Vagina (tissue), 2 donors: ENCODE measurements around the gene SH3BGRL3. TPM values are rescaled to one million over a fixed set of nuclear protein-coding genes. Genes with fewer than 3 reads are reported as not detected.
A peak's percentile ranks its signal among the peaks of the same experiment; 100 is the strongest.

Experiments
- DNase-seq, 2 donors: peaks; one replicate each; pipeline ENCODE4 v3.0.0-alpha.2; 2017; ENCODE audit errors: extremely low spot score in 2 of 2
- H3K27ac ChIP-seq: fragments of 200-600 bp; sonication (generic); one replicate; pipeline ENCODE4 v1.5.1; 2019
- H3K27me3 ChIP-seq: fragments of 200-600 bp; sonication (generic); one replicate; pipeline ENCODE4 v1.5.1; 2019
- H3K36me3 ChIP-seq, 2 donors: fragments of 200-600 bp; sonication (generic); one replicate each; pipeline ENCODE4 v1.5.1; 2017 to 2019
- H3K4me1 ChIP-seq: fragments of 200-600 bp; sonication (generic); one replicate; pipeline ENCODE4 v1.5.1; 2019
- H3K4me3 ChIP-seq, 2 donors: fragments of 200-600 bp; sonication (generic); 1 replicate in 1 of 2; 2 replicates in 1 of 2; pipeline ENCODE4 v1.5.1; 2016 to 2019
- H3K9me3 ChIP-seq: fragments of 200-600 bp; sonication (generic); one replicate; pipeline ENCODE4 v1.5.1; 2019
- CTCF ChIP-seq, 3 experiments: fragments of 450-650 bp in 2 of 3; fragments of 200-600 bp in 1 of 3; sonication (generic) in 1 of 3; IDR thresholded peaks; one replicate each; pipeline ENCODE4 v1.5.1; 2017 to 2019; ENCODE audit warnings: antibody characterized with exemption in 3 of 3, mild to moderate bottlenecking in 2 of 3, moderate library complexity in 2 of 3
- POLR2A ChIP-seq, 2 donors: fragments of 450-650 bp; IDR thresholded peaks; one replicate each; pipeline ENCODE4 v1.6.1; 2017; ENCODE audit warnings: antibody characterized with exemption in 2 of 2, mild to moderate bottlenecking in 2 of 2, moderate library complexity in 2 of 2
- POLR2AphosphoS5 ChIP-seq, 2 donors: sonication (generic); formaldehyde crosslinking; IDR thresholded peaks; one replicate each; pipeline ENCODE4 v1.9.0; 2017; ENCODE audit warnings: antibody characterized with exemption in 2 of 2, mild to moderate bottlenecking in 2 of 2, low read depth in 1 of 2; ENCODE audit not compliant: insufficient read depth in 1 of 2
- intact Hi-C: fragments of 100-400 bp; cut with DNase I; formaldehyde crosslinking; loops from one replicate; pipeline ENCODE4 v1.15.1; 2023
- total RNA-seq: library from RNA; depleted of rRNA; stranded (reverse); fragments of >200 nt; gene quantifications from one replicate; pipeline ENCODE4 v1.2.3, GENCODE V29; 2016

Gene SH3BGRL3
- total RNA-seq, 1 donor from 2014 or later = 115 TPM

- Histone ChIP-seq H3K4me1 (no peaks in the 10 kb centered on the region), H3K36me3 (no peaks in the 10 kb centered on the region), H3K9me3 (no peaks in the 10 kb centered on the region), H3K4me3 (no peak overlapping the region), H3K27ac (no peak overlapping the region), H3K27me3 (no peaks in the 10 kb centered on the region)
- no peak for TF ChIP-seq POLR2AphosphoS5 (IDR thresholded peaks at IDR 0.05; ENCODE audit: insufficient read depth in 1 of 2, low read depth in 1 of 2)
- TF ChIP-seq POLR2A (IDR thresholded peaks at IDR 0.05) = no peak
- TF ChIP-seq CTCF (IDR thresholded peaks at IDR 0.05) = no peak
- intact Hi-C loops = no loop called here
- no peak for DNase-seq
Measured at GRCh38 chr1:26314501-26314900, 34.6 kb downstream of the SH3BGRL3 start.

GRCh38 chr1:26315874-26316850 lies 36.3 kb downstream of the SH3BGRL3 start:
- Histone ChIP-seq H3K4me1 (peaks cover 5% of the 10 kb centered on the region), H3K4me3 (no peak overlapping the region), H3K36me3 (no peaks in the 10 kb centered on the region), H3K27me3 (no peaks in the 10 kb centered on the region), H3K27ac (no peak overlapping the region), H3K9me3 (no peaks in the 10 kb centered on the region)
- DNase-seq = peak in 1 of 2 donors; percentile 58
- intact Hi-C loops = loop anchor here (2.0 kb wide), 1 partner anchor 45 kb away; no protein-coding TSS in a partner anchor
- TF ChIP-seq POLR2A (IDR thresholded peaks at IDR 0.05) = no peak
- no peak for TF ChIP-seq CTCF (IDR thresholded peaks at IDR 0.05)
- no peak for TF ChIP-seq POLR2AphosphoS5 (IDR thresholded peaks at IDR 0.05; ENCODE audit: insufficient read depth in 1 of 2, low read depth in 1 of 2)

- Histone ChIP-seq H3K27ac (no peak overlapping the region), H3K36me3 (no peaks in the 10 kb centered on the region), H3K4me3 (no peak overlapping the region), H3K27me3 (no peaks in the 10 kb centered on the region), H3K4me1 (peaks cover 8% of the 10 kb centered on the region), H3K9me3 (no peaks in the 10 kb centered on the region)
- TF ChIP-seq POLR2A (IDR thresholded peaks at IDR 0.05) (no peak), POLR2AphosphoS5 (IDR thresholded peaks at IDR 0.05; ENCODE audit: insufficient read depth in 1 of 2, low read depth in 1 of 2) (no peak), CTCF (IDR thresholded peaks at IDR 0.05) (no peak)
- DNase-seq = no peak
- intact Hi-C loops = loop anchor here (2.0 kb wide), 1 partner anchor 46 kb away; no protein-coding TSS in a partner anchor
Measured at GRCh38 chr1:26317146-26317545, 37.3 kb downstream of the SH3BGRL3 start.

GRCh38 chr1:26317612-26318337 lies 37.9 kb downstream of the SH3BGRL3 start, which contains the start of gene CD52:
Gene CD52 (plus strand): TSS chr1:26317958. CDS start chr1:26318018, 60 bp downstream.
- no peak for TF ChIP-seq POLR2AphosphoS5 (IDR thresholded peaks at IDR 0.05; ENCODE audit: insufficient read depth in 1 of 2, low read depth in 1 of 2)
- no peak for TF ChIP-seq CTCF (IDR thresholded peaks at IDR 0.05)
- no peak for TF ChIP-seq POLR2A (IDR thresholded peaks at IDR 0.05)
- no peaks in the 10 kb centered on the region for H3K9me3 ChIP-seq
- H3K4me3 ChIP-seq = peak within 1 kb of the TSS; percentile 5 to 17
- peaks cover 8% of the 10 kb centered on the region for H3K4me1 ChIP-seq
- H3K27ac ChIP-seq = peak within 1 kb of the TSS; percentile 4
- intact Hi-C loops = loop anchor here (2.0 kb wide), 1 partner anchor 47 kb away; no protein-coding TSS in a partner anchor
- DNase-seq = peak in 1 of 2 donors; percentile 65
- H3K36me3 ChIP-seq = no peaks in the 10 kb centered on the region
- no peaks in the 10 kb centered on the region for H3K27me3 ChIP-seq
